ENCODE measurements around the gene NKIRAS1.
"Not testable (repeated sequence)": the region's sequence is repeated elsewhere in the genome, so short reads cannot be mapped to it uniquely, and the experiment has no call there.

The NKIRAS1 gene

DNA sequence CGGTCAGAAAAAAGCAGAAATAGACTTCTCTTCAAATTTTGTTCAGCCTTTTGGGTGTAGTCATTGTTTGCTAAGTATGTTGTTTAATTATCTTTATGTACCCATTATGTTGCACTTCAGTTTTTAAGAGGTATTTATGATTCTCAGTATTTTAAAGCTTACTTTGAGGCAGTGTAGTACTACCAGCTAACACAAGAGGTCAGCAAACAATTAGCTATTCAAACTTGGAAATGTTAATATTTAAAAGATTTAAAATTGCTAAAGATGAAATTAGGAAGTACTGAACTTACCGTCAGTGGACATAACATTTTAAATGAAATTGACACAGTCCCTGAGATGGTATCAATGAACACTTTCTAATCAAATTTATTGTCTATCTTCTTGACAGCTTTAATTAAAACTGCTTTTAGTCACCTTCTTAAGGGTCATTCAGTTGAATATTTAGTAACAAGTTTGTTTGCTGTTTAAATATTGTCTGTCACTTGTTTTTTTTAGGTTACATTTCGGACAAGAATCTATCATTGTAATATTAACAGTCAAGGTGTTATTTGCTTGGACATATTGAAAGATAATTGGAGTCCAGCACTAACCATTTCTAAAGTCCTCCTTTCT, 28.1 kb downstream of the NKIRAS1 start:
- TF ChIP-seq, protein P1, sequence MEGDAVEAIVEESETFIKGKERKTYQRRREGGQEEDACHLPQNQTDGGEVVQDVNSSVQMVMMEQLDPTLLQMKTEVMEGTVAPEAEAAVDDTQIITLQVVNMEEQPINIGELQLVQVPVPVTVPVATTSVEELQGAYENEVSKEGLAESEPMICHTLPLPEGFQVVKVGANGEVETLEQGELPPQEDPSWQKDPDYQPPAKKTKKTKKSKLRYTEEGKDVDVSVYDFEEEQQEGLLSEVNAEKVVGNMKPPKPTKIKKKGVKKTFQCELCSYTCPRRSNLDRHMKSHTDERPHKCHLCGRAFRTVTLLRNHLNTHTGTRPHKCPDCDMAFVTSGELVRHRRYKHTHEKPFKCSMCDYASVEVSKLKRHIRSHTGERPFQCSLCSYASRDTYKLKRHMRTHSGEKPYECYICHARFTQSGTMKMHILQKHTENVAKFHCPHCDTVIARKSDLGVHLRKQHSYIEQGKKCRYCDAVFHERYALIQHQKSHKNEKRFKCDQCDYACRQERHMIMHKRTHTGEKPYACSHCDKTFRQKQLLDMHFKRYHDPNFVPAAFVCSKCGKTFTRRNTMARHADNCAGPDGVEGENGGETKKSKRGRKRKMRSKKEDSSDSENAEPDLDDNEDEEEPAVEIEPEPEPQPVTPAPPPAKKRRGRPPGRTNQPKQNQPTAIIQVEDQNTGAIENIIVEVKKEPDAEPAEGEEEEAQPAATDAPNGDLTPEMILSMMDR (IDR thresholded peaks at IDR 0.05; ENCODE audit: control insufficient read depth, extremely low read depth, insufficient read depth): peak; percentile 64
- no peak overlapping the region for H3K4me3 ChIP-seq (ENCODE audit: low read depth, low read length)
- no peak for DNase-seq (ENCODE audit: low read depth)

- no peak for DNase-seq (ENCODE audit: low read depth)
- no peak overlapping the region for H3K4me3 ChIP-seq (ENCODE audit: low read depth, low read length)
- TF ChIP-seq, protein P1 (IDR thresholded peaks at IDR 0.05; ENCODE audit: control insufficient read depth, extremely low read depth, insufficient read depth): no peak
Observed at GRCh38 chr3:23886311-23886710, 30.5 kb downstream of the NKIRAS1 start.

DNA sequence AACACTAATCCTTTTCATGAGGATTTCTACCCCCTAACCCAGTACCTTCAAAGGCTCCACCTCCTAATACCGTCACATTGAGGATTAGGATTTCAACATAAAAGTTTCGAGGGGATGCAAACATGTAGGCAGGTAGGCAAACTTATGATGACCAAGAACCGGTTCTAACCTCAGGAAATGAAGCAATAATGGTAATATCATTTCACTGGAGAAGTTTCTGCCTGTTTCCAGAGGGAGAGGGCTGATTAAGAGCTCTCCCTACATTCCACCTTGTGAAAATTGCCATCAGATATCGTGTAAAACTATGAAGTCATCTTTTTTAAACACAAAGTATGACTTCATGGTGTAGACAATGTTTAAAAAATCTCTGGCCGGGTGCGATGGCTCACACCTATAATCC, 31.6 kb downstream of the NKIRAS1 start:
- no peak overlapping the region for H3K4me3 ChIP-seq (ENCODE audit: low read depth, low read length)
- DNase-seq (ENCODE audit: low read depth): no peak
- TF ChIP-seq, protein P1 (IDR thresholded peaks at IDR 0.05; ENCODE audit: control insufficient read depth, extremely low read depth, insufficient read depth): no peak

GRCh38 chr3:23884481-23884880, 32.3 kb downstream of the NKIRAS1 start:
- no peak for DNase-seq (ENCODE audit: low read depth)
- TF ChIP-seq, protein P1 (IDR thresholded peaks at IDR 0.05; ENCODE audit: control insufficient read depth, extremely low read depth, insufficient read depth): no peak
- no peak overlapping the region for H3K4me3 ChIP-seq (ENCODE audit: low read depth, low read length)

DNA sequence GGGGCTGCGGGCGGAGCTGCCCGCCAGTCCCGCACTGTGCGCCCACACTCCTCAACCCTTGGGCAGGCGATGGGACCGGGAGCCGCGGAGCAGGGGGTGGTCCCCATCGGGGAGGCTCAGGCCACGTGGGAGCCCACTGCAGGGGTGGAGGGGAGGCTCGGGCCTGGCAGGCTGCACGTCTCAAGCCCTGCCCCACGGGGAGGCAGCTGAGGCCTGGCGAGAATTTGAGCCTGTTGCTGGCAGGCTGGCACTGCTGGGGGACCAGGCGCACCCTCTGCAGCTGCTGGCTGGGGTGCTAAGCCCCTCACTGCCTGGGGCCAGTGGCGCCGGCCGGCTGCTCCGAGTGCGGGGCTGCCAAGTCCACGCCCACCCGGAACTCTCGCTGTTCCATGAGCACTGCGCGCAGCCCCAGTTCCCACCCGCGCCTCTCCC, 34.3 kb downstream of the NKIRAS1 start:
- TF ChIP-seq, protein P1 (IDR thresholded peaks at IDR 0.05; ENCODE audit: control insufficient read depth, extremely low read depth, insufficient read depth): no peak
- no peak for DNase-seq (ENCODE audit: low read depth)
- H3K4me3 ChIP-seq (ENCODE audit: low read depth, low read length): no peak overlapping the region

GRCh38 chr3:23881993-23882392, 34.8 kb downstream of the NKIRAS1 start:
- not testable (repeated sequence) for DNase-seq (ENCODE audit: low read depth); H3K4me3 ChIP-seq (ENCODE audit: low read depth, low read length)

GRCh38 chr3:23880703-23881339, 36.0 kb downstream of the NKIRAS1 start:
- TF ChIP-seq, protein P1 (IDR thresholded peaks at IDR 0.05; ENCODE audit: control insufficient read depth, extremely low read depth, insufficient read depth): no peak
- DNase-seq (ENCODE audit: low read depth): no peak

More at GRCh38 chr3:23880703-23881339, 36.0 kb downstream of the NKIRAS1 start:
- H3K4me3 ChIP-seq (ENCODE audit: low read depth, low read length): no peak overlapping the region
